WTC11 (cell line): Measurements from ENCODE around the gene PCDHA12. TPM values are rescaled to one million over a fixed set of nuclear protein-coding genes. Genes with fewer than 3 reads are reported as not detected.
"Not testable (repeated sequence)": the region's sequence is repeated elsewhere in the genome, so short reads cannot be mapped to it uniquely, and the experiment has no call there.

Source experiments
- ATAC-seq: fragments of 200-7000 bp; cut with Tn5 transposase; 2 replicates; pipeline ENCODE4 v1.10.0; 2021; ENCODE audit warnings: mild to moderate bottlenecking, moderate library complexity
- CTCF ChIA-PET: fragments of 300-600 bp; sonication (Branson Sonifier 250); formaldehyde crosslinking; loops from one replicate; lab custom pipeline; 2021; ENCODE audit warnings: antibody characterized with exemption; lab: Charles Lee
- POLR2A ChIA-PET: fragments of 350-600 bp; sonication (Branson Sonifier 250); formaldehyde crosslinking; loops from one replicate; lab custom pipeline; 2021; ENCODE audit warnings: antibody characterized with exemption; lab: Charles Lee
- DNase-seq: peaks from one replicate; pipeline ENCODE4 v3.0.0; 2021; ENCODE audit warnings: low spot score
- H3K27ac Mint-ChIP-seq: 2 replicates; pipeline ENCODE4 v1.8.0; 2021; ENCODE audit warnings: mixed read lengths
- H3K27me3 Mint-ChIP-seq: 2 replicates; pipeline ENCODE4 v1.8.0; 2021; ENCODE audit warnings: low read depth, mild to moderate bottlenecking, moderate library complexity, mixed read lengths
- H3K36me3 Mint-ChIP-seq: 2 replicates; pipeline ENCODE4 v1.8.0; 2021; ENCODE audit warnings: mixed read lengths
- H3K4me1 Mint-ChIP-seq: 2 replicates; pipeline ENCODE4 v1.8.0; 2022; ENCODE audit warnings: mixed read lengths
- H3K4me3 Mint-ChIP-seq: 2 replicates; pipeline ENCODE4 v1.8.0; 2021; ENCODE audit warnings: mild to moderate bottlenecking, moderate library complexity, mixed read lengths
- H3K9me3 Mint-ChIP-seq: 2 replicates; pipeline ENCODE4 v1.8.0; 2021; ENCODE audit warnings: mixed read lengths
- CREB1 ChIP-seq: sonication (generic); formaldehyde crosslinking; IDR thresholded peaks from 2 replicates; pipeline ENCODE4 v1.8.0; 2023; ENCODE audit warnings: mild to moderate bottlenecking, missing genetic modification reagents
- CREM ChIP-seq: sonication (generic); formaldehyde crosslinking; IDR thresholded peaks from 2 replicates; pipeline ENCODE4 v1.8.1; 2022; ENCODE audit warnings: mild to moderate bottlenecking, missing genetic modification reagents, moderate library complexity
- ERG ChIP-seq: fragments of 250-450 bp; sonication (Bioruptor Pico); IDR thresholded peaks from 2 replicates; pipeline ENCODE4 v1.8.0; 2021; ENCODE audit warnings: mild to moderate bottlenecking
- FOXK1 ChIP-seq: sonication (generic); formaldehyde crosslinking; IDR thresholded peaks from 2 replicates; pipeline ENCODE4 v1.8.0; 2022; ENCODE audit warnings: mild to moderate bottlenecking, moderate library complexity, missing genetic modification reagents
- GRHL2 ChIP-seq: fragments of 250-450 bp; sonication (Bioruptor Pico); IDR thresholded peaks from 2 replicates; pipeline ENCODE4 v1.8.0; 2022; ENCODE audit warnings: mild to moderate bottlenecking, moderate library complexity; ENCODE audit not compliant: insufficient replicate concordance, severe bottlenecking
- GTF2I ChIP-seq: fragments of 250-450 bp; sonication (Bioruptor Pico); conservative IDR thresholded peaks from 2 replicates; pipeline ENCODE4 v1.4.0; 2021; ENCODE audit warnings: mild to moderate bottlenecking
- NFATC4 ChIP-seq: fragments of 250-450 bp; sonication (Bioruptor Pico); IDR thresholded peaks from 2 replicates; pipeline ENCODE4 v1.9.0; 2021; ENCODE audit warnings: mild to moderate bottlenecking
- PRDM15 ChIP-seq: sonication (generic); formaldehyde crosslinking; IDR thresholded peaks from 2 replicates; pipeline ENCODE4 v1.8.0; 2022; ENCODE audit warnings: missing genetic modification reagents
- RELA ChIP-seq: sonication (generic); formaldehyde crosslinking; IDR thresholded peaks from 2 replicates; pipeline ENCODE4 v1.8.1; 2022; ENCODE audit warnings: missing genetic modification reagents, mild to moderate bottlenecking, borderline replicate concordance
- SMAD3 ChIP-seq: sonication (generic); formaldehyde crosslinking; IDR thresholded peaks from 2 replicates; pipeline ENCODE4 v1.8.0; 2022; ENCODE audit warnings: missing genetic modification reagents, mild to moderate bottlenecking, borderline replicate concordance
- SP1 ChIP-seq: sonication (generic); formaldehyde crosslinking; conservative IDR thresholded peaks from 2 replicates; pipeline ENCODE4 v1.8.1; 2022; ENCODE audit warnings: missing genetic modification reagents
- ZNF671 ChIP-seq: fragments of 250-450 bp; sonication (Bioruptor Pico); IDR thresholded peaks from 2 replicates; pipeline ENCODE4 v1.8.0; 2021; ENCODE audit warnings: mild to moderate bottlenecking
- total RNA-seq: library from RNA; stranded (reverse); gene quantifications from 3 replicates; pipeline ENCODE4 v1.2.3, GENCODE V29; 2021

PCDHA12 gene
- total RNA-seq, 1 experiment from 2014 or later: 9.6 TPM

- ChIA-PET POLR2A (no interaction called here), CTCF (interaction anchor here (0.6 to 3.6 kb wide), 12 partner anchors 13 to 299 kb away, joined by 3 to 32 read pairs (median 4); partner anchors contain the start of genes PCDHA1, PCDHA10, PCDHA2 and PCDHA4)
- ATAC-seq: peak; percentile 77
- TF ChIP-seq SP1 (CRISPR knock-in tag) (no peak), ERG (CRISPR knock-in tag) (no peak), GRHL2 (CRISPR knock-in tag) (no peak)
- Mint-ChIP-seq H3K27me3 (no peaks in the 10 kb centered on the region), H3K4me3 (peak overlapping the region; percentile 74), H3K9me3 (0 out of 2 replicates have a peak, but pooled peaks cover 3% of the 10 kb centered on the region), H3K27ac (no peak overlapping the region), H3K4me1 (peaks cover 4% of the 10 kb centered on the region; the same call in 1 of the 2 replicates), H3K36me3 (peaks cover 14% of the 10 kb centered on the region)
- no peak for DNase-seq
Measured at GRCh38 chr5:140828362-140828737, 46.8 kb upstream of the PCDHA12 start.

GRCh38 chr5:140829511-140830501 is 45.3 kb upstream of the PCDHA12 start:
- ATAC-seq, H3K4me3 Mint-ChIP-seq, DNase-seq, POLR2A ChIA-PET, H3K27me3 Mint-ChIP-seq, H3K27ac Mint-ChIP-seq, H3K4me1 Mint-ChIP-seq, H3K9me3 Mint-ChIP-seq: not testable (repeated sequence)
- peaks cover 21% of the 10 kb centered on the region for H3K36me3 Mint-ChIP-seq
- CTCF ChIA-PET: interaction anchor here (1.1 to 3.6 kb wide), 3 partner anchors 12 to 44 kb away, joined by 3 to 24 read pairs (median 15); partner anchors contain the start of genes PCDHA1, PCDHA4 and PCDHA8

DNA sequence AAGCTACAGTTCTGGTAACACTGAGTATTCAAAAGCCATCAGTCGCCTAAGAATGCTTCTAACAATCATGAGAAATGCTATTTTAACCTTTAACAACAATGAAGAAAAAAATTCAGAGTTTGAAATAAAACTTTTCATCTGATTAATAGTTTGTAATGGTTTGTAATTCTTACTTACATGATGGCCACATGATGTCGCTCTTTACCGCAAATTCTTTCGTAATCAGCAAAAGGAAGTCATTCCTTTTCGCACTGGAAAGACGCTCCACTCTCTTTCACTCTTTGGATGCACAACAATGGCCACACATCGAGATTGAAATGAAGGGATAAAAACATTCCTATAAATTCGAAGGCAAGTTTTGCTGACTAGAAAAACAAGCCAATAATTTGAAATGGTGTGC is 41.1 kb upstream of the PCDHA12 start, which contains the start of gene PCDHA7:
Gene PCDHA7 (plus strand): TSS at position 277 of the 400 bp plus-strand sequence. CDS start 115 bp downstream, at position 392.
- Mint-ChIP-seq H3K27ac (peak within 1 kb of the TSS; percentile 93), H3K36me3 (peaks cover 27% of the 10 kb centered on the region), H3K4me1 (no peaks in the 10 kb centered on the region), H3K4me3 (peak within 1 kb of the TSS; percentile 87), H3K9me3 (peaks cover 5% of the 10 kb centered on the region; the same call in 1 of the 2 replicates), H3K27me3 (no peaks in the 10 kb centered on the region)
- no peak for DNase-seq
- POLR2A ChIA-PET: no interaction called here
- no peak for ATAC-seq
- TF ChIP-seq ZNF671 (CRISPR knock-in tag) (no peak), CREM (CRISPR knock-in tag) (no peak), GTF2I (CRISPR knock-in tag) (no peak), NFATC4 (no peak), CREB1 (CRISPR knock-in tag) (no peak), RELA (CRISPR knock-in tag) (no peak), FOXK1 (CRISPR knock-in tag) (no peak), SMAD3 (CRISPR knock-in tag) (no peak)
- CTCF ChIA-PET: interaction anchor here (0.7 to 2.0 kb wide), 6 partner anchors 11 to 48 kb away, joined by 3 to 7 read pairs (median 4); partner anchors contain the start of genes PCDHA1 and PCDHA10

- POLR2A ChIA-PET, DNase-seq, H3K4me1 Mint-ChIP-seq, H3K27me3 Mint-ChIP-seq, H3K9me3 Mint-ChIP-seq: not testable (repeated sequence)
- Mint-ChIP-seq H3K27ac (peak overlapping the region; percentile 93), H3K36me3 (peaks cover 23% of the 10 kb centered on the region), H3K4me3 (peak overlapping the region; percentile 87)
- CTCF ChIA-PET: interaction anchor here (0.7 to 2.0 kb wide), 6 partner anchors 11 to 49 kb away, joined by 3 to 7 read pairs (median 4); partner anchors contain the start of genes PCDHA1 and PCDHA10
- ATAC-seq: peak; percentile 91
- peak; percentile 20; the same call in 1 of the 2 replicates for TF ChIP-seq PRDM15 (CRISPR knock-in tag)
Measured at GRCh38 chr5:140834439-140835008, 40.6 kb upstream of the PCDHA12 start.
